ENCODE data around the gene TMTC1.

Gene TMTC1

GRCh38 chr12:29709496-29710040, 74.2 kb downstream of the TMTC1 start:
- DNase-seq (ENCODE audit: low read depth), result no peak

DNA sequence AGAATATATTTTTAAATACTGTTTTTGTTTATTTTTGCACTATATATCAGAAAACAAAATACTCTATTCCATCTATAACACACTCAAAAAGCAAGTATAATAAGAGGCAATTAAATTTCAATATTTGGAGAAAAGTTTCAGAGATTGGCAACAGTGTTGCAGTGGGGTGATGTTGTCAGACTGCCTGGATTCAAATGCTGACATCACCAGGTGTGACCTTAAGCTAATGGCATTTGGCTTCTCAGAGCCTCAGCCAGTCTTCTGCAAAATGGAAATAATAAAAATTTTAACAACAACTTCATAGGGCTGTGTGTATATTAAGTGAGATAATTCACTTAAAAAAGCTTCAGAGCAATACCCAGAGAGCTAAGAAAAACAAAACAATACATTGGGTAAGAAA, 74.7 kb downstream of the TMTC1 start:
- DNase-seq (ENCODE audit: low read depth), result no peak

GRCh38 chr12:29707846-29708245, 75.9 kb downstream of the TMTC1 start:
- no peak for DNase-seq (ENCODE audit: low read depth)

DNA sequence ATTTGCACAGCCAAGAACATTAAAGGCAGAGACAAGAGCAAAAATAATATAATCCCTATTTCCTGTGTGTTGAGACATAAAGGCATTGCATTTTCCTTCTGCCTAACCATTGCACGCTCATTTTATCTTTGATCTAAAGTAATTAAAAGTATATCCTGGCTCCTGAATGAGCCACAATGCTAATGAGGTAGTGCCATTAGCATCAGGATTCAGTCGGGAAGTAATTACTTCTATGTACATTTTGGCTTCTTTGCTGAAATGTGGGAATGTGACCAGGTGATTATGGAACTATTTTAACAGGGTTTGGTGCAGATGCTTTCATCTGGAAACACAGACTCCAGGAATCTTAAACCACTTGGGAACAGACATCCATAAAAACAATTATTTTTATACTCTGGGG, 77.4 kb downstream of the TMTC1 start:
- DNase-seq (ENCODE audit: low read depth), result no peak

- no peak for DNase-seq (ENCODE audit: low read depth)
Measured at GRCh38 chr12:29703528-29703927, 80.2 kb downstream of the TMTC1 start.

DNA sequence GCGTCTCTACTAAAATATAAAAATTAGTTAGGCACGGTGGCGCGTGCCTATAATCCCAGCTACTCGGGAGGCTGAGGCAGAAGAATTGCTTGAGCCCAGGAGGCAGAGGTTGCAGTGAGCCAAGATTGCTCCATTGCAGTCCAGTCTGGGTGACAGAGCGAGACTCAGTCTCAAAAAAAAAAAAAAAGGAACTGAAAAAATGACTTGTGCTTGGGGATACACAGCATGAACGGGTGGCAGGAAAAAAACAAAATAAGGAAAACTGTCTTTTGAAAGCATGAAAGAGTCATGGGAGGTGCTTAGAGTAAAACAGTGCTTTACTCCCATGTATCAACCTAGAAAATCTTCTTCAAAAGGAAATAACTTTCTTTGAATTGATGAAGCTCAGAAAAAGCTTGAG, 80.8 kb downstream of the TMTC1 start:
- no peak for DNase-seq (ENCODE audit: low read depth)

DNA sequence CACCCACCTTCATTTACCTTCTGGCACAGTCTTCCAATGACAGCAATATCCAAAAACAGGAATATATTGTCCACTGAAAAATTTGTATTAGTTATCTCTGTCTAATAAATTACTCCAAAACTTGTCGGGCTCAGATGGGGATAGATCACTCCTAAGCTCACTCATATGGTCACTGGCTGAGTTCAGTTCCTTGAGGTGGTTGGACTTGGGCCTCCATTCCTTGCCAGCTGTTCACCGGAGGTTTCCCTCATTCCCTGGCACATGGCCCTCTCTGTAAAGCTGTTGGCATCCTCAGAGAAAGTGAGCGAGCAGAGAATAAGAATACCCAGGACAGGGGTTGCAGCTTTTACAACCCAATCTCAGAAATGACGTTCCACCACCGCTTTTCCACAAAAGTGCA, 81.5 kb downstream of the TMTC1 start:
- no peak for DNase-seq (ENCODE audit: low read depth)

DNA sequence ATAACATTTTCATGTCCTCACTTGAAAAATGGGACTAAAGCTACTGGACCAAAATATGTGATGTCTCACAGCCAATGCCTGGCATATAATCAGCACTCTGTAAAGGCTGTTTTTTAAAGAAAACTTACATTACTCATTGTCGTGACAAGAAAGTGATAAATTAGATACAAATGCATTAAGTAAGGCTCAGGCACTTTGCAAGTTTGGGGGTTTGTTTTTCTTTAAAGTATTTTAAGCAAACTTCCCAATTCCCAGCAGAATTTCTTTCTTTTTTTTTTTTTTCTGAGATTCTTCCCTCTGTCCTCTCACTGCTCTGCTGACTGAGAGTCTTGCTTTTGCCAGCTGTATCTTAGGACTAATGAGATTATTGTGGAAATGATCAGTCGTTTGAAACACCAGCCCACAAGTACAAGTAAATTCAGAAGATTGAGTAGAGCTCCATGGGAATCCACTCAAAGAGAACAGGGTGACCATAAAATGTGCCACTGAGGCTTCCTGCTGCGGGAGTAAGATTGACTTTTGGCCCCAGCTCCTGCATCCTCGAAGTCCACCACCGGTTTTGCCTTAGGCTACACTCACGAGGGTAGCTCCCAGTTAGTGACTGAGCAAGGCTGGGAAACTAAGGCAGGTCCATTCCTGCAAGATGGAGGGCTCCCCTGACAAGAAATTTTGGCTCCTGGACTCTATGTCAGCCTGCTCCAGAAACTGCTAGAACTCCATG, 82.8 kb downstream of the TMTC1 start:
- DNase-seq (ENCODE audit: low read depth), result no peak

DNA sequence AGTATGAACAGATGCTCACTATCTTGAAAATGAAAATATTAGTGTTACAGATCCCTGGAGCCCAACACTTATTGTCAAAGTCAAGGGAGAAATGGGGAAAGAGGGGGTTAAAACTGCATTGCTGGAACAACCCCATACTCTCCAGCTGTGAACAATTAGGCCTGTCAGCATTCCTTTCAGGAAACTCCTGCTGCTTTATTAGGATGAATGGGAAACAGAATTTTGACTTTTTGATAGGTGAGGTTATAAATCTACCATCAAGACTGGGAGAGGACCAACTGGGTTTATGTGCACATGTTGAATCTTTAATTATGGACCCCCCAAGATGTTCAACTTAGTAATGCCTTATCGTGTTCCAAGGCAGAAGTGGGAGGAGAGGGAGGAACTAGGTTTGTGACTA, 85.0 kb downstream of the TMTC1 start:
- DNase-seq (ENCODE audit: low read depth), result no peak

DNA sequence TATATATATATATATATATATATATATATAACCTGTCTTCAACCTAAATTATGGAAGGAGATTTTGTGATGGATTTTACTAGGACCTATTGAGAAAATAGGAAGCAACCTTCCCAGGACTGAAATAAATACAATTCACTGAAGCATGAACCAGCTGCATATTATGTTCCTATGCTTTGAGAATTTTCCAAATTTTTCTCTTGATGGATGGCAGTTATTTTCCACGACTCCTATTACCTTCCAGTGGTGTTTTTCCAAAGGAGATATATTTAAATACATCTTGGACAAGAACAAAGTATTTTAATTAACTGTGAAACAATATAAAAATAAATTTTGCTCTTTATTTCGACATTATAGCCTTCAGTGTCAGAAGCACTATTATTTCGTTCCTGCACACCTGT, 87.9 kb downstream of the TMTC1 start:
- no peak for DNase-seq (ENCODE audit: low read depth)

GRCh38 chr12:29695026-29695425, 88.7 kb downstream of the TMTC1 start:
- no peak for DNase-seq (ENCODE audit: low read depth)

- DNase-seq (ENCODE audit: low read depth), result no peak
Measured at GRCh38 chr12:29694002-29694401, 89.7 kb downstream of the TMTC1 start.

DNA sequence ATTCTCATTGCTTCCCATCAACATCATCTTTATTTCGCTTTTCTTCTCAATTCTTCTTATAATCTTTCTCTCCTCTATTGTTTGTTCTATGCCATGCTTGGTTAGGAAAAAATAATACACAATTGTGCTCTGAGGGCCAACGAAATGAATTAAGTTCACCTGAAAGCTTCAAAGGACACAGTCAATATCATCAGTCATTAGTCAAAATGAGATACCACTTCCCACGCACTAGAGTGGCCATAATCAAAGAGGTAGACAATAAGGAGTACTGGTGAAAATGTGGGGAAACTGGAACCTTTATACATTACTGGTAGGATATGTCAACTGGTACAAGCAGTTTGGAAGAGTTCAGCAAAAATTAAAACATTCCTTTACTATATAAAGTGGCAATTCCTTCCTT, 91.5 kb downstream of the TMTC1 start:
- DNase-seq (ENCODE audit: low read depth), result no peak

DNA sequence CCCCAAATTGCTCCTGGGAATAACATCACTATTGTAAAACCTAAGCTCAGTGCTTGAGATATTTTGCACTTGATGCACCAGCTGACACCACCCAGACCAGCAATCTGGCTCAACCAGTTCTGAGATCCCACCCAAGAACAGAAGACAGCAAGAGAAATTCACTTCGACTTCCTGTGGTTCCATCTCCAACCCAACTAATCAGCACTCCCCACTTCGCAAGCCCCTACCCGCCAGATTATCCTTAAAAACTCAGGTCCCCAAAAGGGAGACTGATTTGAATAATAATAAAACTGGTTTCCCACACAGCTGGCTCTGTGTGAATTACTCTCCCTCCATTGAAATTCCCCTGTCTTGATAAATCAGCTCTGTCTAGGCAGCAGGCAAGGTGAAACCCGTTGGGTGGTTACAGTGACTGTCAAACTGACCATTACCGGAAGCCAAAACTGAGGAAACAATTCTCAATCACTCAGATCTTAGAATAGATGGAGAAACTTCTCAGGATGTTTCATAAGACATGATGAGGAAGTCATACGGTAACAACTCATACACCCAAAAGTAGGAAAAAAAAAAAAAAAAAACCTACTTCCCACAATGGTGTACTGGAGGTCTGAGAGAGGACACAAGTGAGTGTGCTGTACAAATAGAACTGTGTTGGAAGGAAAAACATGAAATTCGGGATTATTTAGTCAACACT, 92.4 kb downstream of the TMTC1 start:
- DNase-seq (ENCODE audit: low read depth), result no peak

DNA sequence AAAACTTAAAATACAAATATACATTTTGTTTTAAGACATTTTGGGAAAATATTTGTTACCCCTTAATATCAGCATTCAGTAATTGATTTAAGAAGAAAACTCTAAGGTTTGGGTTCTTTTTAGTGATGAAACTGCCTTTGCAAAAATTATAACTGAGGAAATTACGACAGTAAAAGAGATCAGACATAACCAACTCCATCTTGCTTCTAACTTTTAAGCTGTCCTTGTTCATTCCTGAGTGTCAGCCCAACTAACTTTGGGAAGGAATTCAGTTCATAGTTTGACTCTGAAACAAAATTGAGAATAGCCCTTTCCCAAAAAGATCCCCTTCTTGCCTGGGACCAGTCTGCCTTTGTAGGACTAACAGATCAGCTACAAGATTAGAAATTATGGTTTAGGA, 93.0 kb downstream of the TMTC1 start:
- no peak for DNase-seq (ENCODE audit: low read depth)

- DNase-seq (ENCODE audit: low read depth), result no peak
Measured at GRCh38 chr12:29688914-29689313, 94.8 kb downstream of the TMTC1 start.

GRCh38 chr12:29682088-29682487, 101.7 kb downstream of the TMTC1 start:
- DNase-seq (ENCODE audit: low read depth), result no peak

DNA sequence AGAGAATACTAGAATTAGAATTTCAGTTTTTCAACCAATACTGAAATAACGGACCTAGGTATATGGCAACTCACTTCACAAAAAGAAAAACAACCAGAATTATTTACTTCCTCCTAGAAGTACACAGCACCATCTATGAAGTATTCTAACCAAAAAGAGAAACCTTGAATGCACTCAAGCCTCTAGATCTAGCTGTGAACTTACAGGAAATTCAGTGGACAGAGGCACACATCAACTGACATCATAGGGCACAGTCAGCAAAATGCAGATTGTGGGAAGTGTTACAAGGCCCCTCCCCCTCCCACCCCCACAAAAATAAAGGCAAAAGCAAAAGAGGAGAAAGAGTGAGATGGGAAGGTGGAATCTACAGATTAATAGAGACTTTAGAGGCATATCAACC, 102.4 kb downstream of the TMTC1 start:
- DNase-seq (ENCODE audit: low read depth), result no peak

- DNase-seq (ENCODE audit: low read depth), result no peak
Measured at GRCh38 chr12:29676676-29677075, 107.1 kb downstream of the TMTC1 start.

- no peak for DNase-seq (ENCODE audit: low read depth)
Measured at GRCh38 chr12:29674463-29674862, 109.3 kb downstream of the TMTC1 start.

GRCh38 chr12:29673346-29673745, 110.4 kb downstream of the TMTC1 start:
- DNase-seq (ENCODE audit: low read depth), result no peak

GRCh38 chr12:29672580-29672979, 111.2 kb downstream of the TMTC1 start:
- DNase-seq (ENCODE audit: low read depth), result no peak

GRCh38 chr12:29671742-29672141, 112.0 kb downstream of the TMTC1 start:
- no peak for DNase-seq (ENCODE audit: low read depth)

DNA sequence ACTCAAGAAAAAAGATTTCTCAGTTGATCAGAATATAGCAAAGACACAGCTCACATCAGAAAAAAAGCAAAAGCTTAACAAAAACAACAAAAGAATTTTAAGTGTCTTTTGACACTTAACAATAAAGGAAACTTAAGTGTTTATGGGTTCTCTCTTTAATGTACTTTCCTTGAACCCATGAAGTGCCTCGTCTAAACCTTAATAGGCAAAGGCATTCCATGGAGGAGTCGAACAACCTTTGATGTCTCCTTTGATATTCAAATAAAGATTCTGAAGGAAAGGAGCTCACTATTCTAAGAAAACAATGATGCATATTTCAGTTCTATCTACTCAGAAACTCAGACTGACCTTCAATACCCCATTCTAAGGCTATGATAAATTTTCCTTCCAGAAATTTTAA, 116.7 kb downstream of the TMTC1 start:
- DNase-seq (ENCODE audit: low read depth), result no peak
